LNCaP clone FGC (cell line): ENCODE results near the gene XRCC5.
"Not testable (repeated sequence)": the region's sequence is repeated elsewhere in the genome, so short reads cannot be mapped to it uniquely, and the experiment has no call there.

Experiments
- DNase-seq: peaks from one replicate; pipeline ENCODE4 v3.0.0-alpha.2; 2011; ENCODE audit warnings: low read depth
- H3K4me3 ChIP-seq: 2 replicates; pipeline ENCODE4 v1.5.1; 2011; ENCODE audit warnings: mild to moderate bottlenecking, low read depth, low read length, control low read depth
- TF ChIP-seq, protein P1 (sequence below): IDR thresholded peaks from 2 replicates; pipeline ENCODE4 v1.5.1; 2012; ENCODE audit warnings: mild to moderate bottlenecking; ENCODE audit not compliant: control insufficient read depth, insufficient read depth; ENCODE audit errors: extremely low read depth

The XRCC5 gene

DNA sequence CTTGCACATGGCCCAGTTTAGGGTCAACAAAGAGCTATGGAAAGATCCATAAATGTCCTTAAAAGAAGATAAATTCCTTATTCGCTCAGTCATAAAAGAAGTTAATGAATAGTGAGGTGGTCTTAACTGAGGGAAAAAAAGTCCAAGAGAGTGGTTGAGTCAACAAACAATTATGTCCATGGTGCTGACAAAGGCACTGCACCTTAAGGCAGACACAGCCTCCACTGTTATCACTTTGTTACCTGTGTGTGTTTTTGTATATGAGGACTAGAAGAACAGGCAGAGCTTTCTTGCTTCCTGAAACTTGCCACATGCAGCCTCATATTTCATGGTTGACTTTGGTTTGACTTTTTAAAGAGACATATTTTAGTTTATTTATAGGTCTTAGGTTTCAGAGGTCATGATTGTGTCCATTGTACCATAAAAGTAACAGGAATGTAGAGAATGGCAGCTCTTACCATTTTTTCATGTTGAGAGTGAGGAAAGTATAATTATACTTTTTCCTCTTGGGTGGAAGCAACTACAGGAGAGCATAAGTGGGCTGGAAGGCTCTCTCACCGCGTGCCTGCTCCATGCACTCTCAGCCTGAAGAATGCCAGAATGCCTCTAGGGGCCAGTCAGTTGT, 93.6 kb downstream of the XRCC5 start:
- DNase-seq: no peak

DNA sequence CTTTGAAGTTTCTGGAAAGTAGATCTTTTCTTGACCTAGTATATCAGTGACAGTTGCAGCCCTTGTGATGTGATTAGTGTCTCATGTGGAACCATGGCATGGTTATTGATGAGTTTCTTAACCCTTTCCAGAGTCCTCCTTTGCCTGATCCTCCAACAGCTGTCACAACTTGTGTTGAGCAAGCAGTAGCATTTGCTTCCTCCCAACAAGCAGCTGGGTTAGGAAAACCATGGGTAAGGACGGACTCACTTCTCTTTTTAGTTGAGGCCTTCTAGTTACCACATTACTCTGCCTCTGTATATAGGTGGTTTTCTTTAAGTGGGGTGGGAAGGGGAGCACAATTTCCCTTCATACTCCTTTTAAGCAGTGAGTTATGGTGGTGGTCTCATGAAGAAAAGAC, 96.3 kb downstream of the XRCC5 start:
- no peak for DNase-seq
- no peak overlapping the region for H3K4me3 ChIP-seq
- TF ChIP-seq, protein P1, sequence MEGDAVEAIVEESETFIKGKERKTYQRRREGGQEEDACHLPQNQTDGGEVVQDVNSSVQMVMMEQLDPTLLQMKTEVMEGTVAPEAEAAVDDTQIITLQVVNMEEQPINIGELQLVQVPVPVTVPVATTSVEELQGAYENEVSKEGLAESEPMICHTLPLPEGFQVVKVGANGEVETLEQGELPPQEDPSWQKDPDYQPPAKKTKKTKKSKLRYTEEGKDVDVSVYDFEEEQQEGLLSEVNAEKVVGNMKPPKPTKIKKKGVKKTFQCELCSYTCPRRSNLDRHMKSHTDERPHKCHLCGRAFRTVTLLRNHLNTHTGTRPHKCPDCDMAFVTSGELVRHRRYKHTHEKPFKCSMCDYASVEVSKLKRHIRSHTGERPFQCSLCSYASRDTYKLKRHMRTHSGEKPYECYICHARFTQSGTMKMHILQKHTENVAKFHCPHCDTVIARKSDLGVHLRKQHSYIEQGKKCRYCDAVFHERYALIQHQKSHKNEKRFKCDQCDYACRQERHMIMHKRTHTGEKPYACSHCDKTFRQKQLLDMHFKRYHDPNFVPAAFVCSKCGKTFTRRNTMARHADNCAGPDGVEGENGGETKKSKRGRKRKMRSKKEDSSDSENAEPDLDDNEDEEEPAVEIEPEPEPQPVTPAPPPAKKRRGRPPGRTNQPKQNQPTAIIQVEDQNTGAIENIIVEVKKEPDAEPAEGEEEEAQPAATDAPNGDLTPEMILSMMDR: no peak

More for the DNA sequence above, 93.6 kb downstream of the XRCC5 start:
- no peak overlapping the region for H3K4me3 ChIP-seq
- TF ChIP-seq, protein P1: no peak

DNA sequence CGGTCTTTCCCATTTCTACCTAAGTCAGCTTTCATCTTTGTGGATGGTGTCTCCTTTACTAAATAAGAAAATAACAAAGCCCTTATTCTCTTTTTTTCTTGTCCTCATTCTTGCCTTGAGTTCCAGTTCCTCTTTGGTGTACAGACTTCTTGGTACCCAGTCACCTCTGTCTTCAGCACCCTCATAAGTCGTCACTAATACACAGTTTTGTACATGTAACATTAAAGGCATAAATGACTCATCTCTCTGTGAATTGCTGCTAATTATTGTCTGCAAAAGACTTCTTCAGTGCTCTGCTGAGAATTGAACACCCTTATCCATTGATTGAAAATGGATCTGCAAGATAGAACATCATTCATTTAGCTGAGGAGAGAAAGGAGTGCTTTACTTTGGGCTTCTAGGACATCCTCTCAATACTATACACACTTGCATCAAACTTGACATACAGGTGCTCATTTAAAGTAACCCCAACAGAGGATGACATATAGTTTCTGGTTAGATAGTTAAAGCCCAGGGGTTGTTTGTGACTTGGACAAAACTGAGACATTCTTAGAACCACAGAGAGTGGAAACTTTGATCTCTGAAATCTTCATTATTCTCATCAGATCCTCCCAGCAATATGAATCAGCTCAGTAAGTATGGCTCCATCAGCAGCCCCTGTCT, 97.0 kb downstream of the XRCC5 start:
- no peak for DNase-seq
- H3K4me3 ChIP-seq: no peak overlapping the region
- TF ChIP-seq, protein P1: no peak

DNA sequence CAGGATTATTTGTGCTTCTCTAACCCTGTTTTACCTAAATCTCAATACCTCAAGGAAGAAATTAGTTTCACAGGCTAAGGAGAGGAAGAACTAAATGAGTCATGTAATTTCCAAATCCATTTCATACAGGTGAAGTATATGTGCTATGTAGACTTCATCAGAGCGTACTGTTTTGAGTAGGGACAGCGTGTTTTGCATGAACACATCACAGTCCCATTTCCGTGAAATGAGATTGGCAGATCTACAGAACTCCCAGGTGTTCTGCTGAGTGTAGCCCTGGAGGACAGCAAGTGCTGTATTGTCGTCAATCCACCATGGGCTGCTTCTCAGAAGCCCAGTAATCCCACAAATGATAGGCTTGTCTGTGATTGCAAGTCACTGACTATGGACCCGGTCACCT, 97.7 kb downstream of the XRCC5 start:
- no peak for DNase-seq
- no peak overlapping the region for H3K4me3 ChIP-seq
- TF ChIP-seq, protein P1: no peak

DNA sequence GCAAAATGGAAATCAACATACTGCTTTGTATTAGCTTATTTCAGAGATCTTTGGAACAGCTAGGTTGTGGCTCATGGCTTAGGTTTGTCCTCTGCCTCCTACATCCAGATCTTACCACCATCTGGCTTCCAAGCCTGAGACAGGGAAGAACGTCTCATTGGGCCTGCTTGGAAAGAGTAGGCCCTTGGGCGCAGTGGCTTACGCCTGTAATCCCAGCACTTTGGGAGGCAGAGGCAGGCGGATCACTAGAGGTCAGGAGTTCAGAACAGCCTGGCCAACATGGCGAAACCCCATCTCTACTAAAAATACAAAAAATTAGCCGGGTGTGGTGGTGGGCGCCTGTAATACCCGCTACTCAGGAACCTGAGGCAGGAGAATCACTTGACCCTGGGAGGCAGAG, 99.5 kb downstream of the XRCC5 start:
- not testable (repeated sequence) for H3K4me3 ChIP-seq, DNase-seq

DNA sequence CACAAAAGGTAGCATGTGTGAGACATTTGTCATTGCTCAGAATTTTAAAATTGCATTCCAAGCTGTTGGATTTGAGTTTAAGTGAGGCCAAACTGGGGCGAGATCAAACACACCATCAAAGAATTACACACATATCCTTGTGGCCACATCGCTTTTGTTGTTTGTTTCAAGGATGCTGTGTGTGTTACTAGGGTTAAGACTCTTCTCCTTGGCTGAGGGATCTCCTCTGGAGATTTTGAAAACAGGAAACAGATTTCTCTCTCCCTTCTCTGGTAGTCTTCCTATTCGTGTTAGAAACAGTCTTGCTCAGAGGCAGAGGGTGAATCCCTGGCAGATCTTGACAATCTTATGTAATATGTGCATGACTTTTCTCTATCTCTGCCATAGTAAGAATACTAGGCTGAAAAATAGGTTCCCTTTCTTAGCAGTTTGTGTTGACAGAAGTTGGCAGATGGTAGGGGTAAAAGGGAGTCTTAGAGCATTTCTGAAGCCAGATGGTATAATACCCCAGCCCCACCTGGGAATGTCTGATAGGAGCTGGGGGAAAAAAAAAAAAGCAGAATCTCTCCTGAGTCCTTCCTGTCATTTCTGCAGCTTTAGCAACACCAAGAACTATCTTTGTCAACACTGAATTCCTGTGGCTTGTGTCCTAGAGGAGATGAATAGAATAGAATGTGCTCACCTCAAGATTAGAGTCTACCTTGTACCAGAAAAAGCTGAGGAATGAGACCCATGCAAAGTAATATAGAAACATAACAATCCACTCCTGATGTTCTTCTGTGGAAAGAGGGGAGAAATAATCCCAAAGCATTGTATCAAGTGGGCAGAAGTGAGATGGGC, 101.8 kb downstream of the XRCC5 start:
- DNase-seq: no peak
- no peak overlapping the region for H3K4me3 ChIP-seq
- TF ChIP-seq, protein P1: no peak

DNA sequence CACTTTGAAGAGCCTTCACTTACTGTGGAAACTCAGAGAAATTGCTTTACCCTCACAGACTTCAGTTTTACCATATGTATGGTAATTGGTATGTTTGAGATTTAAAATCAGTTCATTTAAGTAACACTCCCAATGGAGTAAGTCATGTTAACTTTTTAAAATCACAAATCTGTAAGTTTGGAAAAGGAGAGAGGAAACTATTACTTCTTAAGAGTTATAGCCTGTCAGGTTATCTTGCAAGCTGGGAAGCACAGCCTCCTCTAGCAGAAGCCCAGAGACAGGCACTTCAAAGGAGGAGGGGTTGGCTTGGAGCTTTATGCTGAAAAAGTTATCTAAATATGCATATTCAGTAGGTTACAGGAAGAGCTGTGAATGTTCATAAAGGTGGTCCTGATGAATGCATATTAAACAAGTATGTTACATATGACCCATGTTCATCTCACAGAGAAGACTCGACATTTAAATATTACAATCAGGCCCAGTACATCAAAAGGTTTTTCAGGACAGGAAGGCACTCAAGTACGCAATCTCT, 102.5 kb downstream of the XRCC5 start:
- no peak for DNase-seq
- H3K4me3 ChIP-seq: no peak overlapping the region
- TF ChIP-seq, protein P1: no peak
